Measurements from ENCODE around the gene CYP4A11. TPM values are rescaled to one million over a fixed set of nuclear protein-coding genes. Genes with fewer than 3 reads are reported as not detected.
A peak's percentile ranks its signal among the peaks of the same experiment; 100 is the strongest.
"Not testable (repeated sequence)": the region's sequence is repeated elsewhere in the genome, so short reads cannot be mapped to it uniquely, and the experiment has no call there.

Gene CYP4A11, protein sequence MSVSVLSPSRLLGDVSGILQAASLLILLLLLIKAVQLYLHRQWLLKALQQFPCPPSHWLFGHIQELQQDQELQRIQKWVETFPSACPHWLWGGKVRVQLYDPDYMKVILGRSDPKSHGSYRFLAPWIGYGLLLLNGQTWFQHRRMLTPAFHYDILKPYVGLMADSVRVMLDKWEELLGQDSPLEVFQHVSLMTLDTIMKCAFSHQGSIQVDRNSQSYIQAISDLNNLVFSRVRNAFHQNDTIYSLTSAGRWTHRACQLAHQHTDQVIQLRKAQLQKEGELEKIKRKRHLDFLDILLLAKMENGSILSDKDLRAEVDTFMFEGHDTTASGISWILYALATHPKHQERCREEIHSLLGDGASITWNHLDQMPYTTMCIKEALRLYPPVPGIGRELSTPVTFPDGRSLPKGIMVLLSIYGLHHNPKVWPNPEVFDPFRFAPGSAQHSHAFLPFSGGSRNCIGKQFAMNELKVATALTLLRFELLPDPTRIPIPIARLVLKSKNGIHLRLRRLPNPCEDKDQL
- not detected in 2 replicates for total RNA-seq (2014; rRNA removed; shearing (Covaris generic))

DNA sequence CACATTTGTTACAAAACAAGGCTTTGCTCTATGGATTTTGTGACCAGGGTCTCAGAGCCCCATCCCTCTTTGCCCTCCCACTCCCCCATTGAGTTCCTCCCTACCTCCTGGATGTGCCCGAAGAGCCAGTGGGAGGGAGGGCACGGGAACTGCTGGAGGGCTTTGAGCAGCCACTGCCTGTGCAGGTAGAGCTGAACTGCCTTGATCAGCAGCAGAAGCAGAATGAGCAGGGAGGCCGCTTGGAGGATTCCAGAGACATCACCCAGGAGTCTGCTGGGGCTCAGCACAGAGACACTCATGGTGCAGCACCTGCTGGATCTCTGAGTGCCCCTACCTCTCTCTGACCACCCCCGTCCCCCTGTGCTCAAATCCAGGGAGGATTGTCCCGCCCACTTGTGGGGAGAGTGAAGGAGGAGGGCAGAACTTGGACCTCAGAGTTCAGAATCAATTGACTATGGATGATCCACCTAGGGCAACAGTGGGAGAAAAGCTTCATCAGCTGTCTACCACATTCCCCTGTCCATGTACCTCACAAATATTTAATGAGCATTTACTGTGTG is at the start of gene CYP4A11:
Gene CYP4A11, minus strand, starts transcription at position 342 of the 560 bp plus-strand sequence. Its CDS starts 43 bp downstream, at position 299.
- in situ Hi-C loops (cut with HindIII; ENCODE audit: low sequenced_read_pairs), result no loop called here
- DNase-seq (ENCODE audit: low spot score), result no peak

DNA sequence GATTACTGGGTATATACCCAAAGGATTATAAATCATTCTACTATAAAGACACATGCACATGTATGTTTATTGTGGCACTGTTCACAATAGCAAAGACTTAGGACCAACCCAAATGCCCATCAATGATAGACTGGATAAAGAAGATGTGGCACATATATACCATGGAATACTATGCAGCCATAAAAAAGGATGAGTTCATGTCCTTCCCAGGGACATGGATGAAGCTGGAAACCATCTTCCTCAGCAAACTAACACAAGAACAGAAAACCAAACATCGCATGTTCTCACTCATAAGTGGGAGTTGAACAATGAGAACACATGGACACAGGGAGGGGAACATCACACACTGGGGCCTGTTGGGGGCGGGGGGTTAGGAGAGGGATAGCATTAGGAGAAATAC is 49.3 kb upstream of the CYP4A11 start:
- in situ Hi-C loops (cut with HindIII; ENCODE audit: low sequenced_read_pairs); DNase-seq (ENCODE audit: low spot score): not testable (repeated sequence)

DNA sequence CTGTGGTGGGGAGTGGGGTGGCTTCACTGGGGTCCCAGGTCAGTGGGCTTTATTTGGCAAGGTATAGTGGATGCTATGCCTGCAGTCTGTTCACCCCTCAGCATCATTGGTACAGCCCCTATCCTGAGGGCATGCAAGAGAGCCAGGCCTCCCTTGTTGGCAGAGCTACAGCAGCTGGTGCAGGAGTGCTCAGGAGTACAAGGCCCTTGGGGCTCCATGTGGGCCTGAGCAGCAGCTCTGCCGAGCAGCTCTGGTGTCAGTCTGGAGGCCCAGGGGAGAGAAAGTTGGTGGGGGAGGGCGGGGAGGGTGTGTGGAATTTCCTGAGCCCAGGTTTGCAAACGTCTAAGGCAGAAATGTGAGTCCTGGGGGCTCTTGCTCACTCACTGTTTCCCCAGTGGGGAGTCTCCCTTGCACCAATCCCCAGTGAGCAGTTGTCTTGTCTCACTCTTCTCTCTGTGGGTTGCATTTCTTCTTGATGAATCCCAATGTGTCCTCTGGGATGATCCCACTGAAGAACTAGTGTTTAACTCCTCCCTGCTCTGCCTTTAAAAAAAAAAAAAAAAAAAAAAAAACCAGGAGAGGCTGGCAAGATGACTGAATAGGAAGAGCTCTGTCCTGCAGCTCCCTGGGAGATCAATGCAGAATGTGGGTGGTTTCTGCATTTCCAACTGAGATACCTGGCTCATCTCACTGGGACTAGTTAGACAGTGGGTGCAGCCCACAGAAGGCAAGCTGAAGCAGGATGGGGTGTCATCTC is 42.7 kb upstream of the CYP4A11 start:
- in situ Hi-C loops (cut with HindIII; ENCODE audit: low sequenced_read_pairs), result no loop called here
- no peak for DNase-seq (ENCODE audit: low spot score)

DNA sequence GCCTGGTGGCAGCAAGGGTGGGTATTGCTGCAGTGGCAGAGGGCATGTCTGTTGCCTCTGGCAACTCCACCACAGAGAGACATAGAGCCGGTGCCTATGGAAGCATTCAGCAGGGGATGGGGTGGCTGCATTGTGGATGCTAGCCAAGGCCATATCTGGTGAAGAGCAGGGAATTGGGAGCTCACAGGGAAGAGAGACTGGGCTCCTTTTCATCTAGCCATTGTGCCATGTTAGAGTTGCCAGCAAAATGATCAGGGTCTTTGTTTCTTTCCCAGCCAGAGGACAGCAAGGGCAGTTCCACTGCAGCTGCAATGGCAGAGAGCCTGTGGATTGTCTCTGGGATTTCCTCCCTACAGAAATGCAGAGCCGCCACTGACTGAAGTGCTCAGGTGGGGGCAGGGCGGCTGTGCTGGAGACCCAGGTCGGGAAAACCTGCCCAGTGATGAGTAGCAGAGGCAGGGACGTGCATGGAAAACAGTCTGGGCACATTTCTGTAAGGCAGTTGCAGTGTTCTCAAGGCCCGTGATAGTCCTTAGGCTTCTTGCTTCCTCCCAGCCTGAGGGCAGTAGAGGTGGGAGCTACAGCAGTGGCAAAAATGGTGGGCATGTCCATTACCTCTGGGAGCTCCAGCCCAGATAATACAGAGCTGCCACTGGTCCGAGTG is 42.0 kb upstream of the CYP4A11 start:
- DNase-seq (ENCODE audit: low spot score), result no peak
- in situ Hi-C loops (cut with HindIII; ENCODE audit: low sequenced_read_pairs), result no loop called here

DNA sequence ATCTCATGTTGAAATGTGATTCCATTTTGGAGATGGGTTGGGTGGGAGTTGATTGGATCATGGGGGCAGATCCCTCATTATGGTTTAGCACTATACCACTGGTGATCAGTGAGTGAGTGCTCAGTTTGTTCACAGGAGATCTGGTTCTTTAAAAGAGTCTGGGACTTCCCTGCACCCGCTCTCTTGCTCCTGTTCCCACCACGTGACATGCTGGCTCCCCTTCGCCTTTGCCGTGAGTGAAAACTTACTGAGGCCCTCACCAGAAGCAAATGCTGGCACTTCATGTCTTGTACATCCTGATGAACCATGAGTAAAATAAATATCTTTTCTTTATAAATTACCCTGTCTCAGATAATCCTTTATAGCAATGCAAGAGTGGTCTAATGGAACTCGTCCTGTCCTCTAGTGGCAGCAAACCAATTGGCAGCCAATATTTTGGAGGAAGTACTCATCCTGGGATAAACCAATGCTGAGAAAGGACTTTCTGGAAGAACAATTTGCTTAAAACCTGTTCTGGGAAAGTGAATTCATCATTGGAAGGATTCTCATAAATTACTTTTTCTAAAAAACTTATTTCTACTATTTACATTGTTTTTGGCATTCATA is 27.8 kb upstream of the CYP4A11 start:
- no peak for DNase-seq (ENCODE audit: low spot score)
- in situ Hi-C loops (cut with HindIII; ENCODE audit: low sequenced_read_pairs), result no loop called here

DNA sequence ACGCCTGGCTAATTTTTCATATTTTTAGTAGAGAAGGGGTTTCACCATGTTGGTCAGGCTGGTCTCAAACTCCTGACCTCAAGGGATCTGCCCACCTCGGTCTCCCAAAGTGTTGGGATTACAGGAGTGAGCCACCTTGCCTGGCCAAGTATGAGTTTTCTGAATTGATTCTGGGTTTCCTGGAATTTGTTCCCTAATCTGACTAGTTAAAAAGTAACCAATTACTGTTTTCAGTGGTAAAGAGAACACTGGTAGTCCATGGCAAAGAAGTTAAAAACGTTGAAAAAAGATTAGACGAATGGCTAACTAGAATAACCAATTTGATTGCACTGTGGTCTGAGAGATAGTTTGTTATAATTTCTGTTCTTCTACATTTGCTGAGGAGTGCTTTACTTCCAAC is 21.0 kb upstream of the CYP4A11 start:
- DNase-seq (ENCODE audit: low spot score); in situ Hi-C loops (cut with HindIII; ENCODE audit: low sequenced_read_pairs): not testable (repeated sequence)

DNA sequence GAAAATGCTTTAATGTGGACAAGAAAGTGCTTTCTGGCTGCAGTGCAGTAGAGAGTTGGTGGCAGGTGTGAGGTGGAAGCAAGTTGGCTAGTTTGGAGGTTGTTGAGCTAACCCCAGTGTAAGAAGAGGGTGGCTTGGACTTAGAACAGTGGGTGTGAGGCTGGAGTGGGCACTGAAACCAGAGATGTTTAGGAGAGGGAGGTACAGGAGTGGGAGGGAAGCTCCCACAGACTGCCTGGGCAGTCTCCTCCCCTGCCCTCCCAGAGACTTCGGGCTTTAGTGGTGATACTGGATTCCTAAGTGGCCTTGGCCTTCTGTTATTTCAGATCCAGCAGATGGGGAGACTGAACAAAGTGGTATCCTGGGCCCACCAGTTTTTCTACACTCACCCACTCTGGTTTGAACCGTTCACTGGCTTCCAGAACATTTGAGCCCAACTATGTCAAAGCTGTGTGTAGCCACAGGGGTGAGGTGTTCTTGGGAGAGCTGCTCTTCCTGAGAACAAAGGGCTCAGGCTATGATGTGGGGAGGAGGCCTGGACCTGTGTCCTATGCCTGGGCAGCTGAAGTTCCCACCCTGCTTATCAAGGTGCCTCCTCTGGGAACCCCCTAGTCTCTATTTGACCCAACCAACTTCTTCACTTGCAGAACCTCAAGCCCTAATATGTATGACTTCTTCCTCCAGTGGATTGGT is 19.9 kb upstream of the CYP4A11 start:
- in situ Hi-C loops (cut with HindIII; ENCODE audit: low sequenced_read_pairs), result no loop called here
- no peak for DNase-seq (ENCODE audit: low spot score)

DNA sequence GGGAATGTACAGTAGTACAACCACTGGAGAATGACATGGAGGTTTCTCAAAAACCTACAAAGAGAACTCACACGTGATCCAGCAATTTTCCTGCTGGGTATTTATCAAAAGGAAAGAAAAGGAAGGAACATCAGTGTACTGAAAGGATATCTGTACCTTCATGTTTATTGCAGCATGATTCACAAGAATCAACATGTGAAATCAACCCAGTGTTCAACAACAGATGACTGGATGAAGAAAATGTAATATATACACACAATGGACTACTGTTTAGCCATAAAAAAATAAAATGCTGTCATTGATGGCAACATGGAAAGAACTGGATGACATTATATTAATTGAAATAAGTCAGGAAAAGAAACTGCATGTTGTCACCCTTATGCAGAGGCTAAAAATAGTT is 19.0 kb upstream of the CYP4A11 start:
- in situ Hi-C loops (cut with HindIII; ENCODE audit: low sequenced_read_pairs), result no loop called here
- DNase-seq (ENCODE audit: low spot score), result no peak

DNA sequence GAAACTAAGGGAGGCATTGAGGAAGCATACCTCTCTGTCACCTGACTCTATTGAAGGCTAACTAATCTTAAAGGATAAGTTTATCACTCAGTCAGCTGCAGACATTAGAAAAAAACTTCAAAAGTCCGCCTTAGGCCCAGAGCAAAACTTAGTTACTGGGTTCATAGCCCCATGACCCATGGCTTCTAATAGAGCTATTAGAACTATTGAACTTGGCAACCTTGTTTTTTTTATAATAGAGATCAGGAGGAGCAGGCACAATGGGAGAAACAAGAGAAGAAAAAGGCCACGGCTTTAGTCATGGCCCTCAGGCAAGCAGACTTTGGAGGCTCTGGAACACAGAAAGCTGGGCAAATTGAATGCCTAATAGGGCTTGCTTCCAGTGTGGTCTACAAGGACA is 13.8 kb upstream of the CYP4A11 start:
- DNase-seq (ENCODE audit: low spot score); in situ Hi-C loops (cut with HindIII; ENCODE audit: low sequenced_read_pairs): not testable (repeated sequence)

DNA sequence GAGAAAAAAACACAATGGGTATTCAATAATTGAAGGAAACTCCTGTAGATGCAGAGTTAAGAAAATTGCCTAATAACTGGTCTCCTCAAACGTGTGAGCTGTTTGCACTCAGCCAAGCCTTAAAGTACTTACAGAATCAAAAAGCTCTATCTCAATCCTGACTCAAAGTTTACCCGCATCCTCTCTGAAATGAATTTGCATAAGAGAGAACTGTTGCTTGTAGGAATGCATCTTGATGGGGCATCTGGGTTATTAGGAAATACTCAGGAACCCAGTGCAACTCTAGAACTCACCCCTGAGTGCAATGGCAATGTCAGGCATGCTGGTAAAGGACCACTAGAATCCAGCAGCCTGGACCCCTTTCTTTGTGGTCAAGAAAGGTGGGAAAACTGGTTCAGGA is 12.6 kb upstream of the CYP4A11 start:
- DNase-seq (ENCODE audit: low spot score); in situ Hi-C loops (cut with HindIII; ENCODE audit: low sequenced_read_pairs): not testable (repeated sequence)

DNA sequence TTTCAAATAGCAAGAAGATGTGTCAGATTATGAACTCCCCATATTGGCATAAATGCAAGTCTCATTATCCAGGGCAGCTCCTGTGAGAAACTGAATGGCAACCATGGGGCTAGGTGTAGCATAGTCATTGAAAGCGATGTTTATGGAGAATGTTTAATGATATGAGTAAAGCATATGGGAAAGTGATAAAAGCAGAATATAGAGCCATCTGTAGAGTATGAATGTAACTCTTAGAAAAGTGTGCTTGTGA is 8.1 kb upstream of the CYP4A11 start:
- DNase-seq (ENCODE audit: low spot score); in situ Hi-C loops (cut with HindIII; ENCODE audit: low sequenced_read_pairs): not testable (repeated sequence)

DNA sequence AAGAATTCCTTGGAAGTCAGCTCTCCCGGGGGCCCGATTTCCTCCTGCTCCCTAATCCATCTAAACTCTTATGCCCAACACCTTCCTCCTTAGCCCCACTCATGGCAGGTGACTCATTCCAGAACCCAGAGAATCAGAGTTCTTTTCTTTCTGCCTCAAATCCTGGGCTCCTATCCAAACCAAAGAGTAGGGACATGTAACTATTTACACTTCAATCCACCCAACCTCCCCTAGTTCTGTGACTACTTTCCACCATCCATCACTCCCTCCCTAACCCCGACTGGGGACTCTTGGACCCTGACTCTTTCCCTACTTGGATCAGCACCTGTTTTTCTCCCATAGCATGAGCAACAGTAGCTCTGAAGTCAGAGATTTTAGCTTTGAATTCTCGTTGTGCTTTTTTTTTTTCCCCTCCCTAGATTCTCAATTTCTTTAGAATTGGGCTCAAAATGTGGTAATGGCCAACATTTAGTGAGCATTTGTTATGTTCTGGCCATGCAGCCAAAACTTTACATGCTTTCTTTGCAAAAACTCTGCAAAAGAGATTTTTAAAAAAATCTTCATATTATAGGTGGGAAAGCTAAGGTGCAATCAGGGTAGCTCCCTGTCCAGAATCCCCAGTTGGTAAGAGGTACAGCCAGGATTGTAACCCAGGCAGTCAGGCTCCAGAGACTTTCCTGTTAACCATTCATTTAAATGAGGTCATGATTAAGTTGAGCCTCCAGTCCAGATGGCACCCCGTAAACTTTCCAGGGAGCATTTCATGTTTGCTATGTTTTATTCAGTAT is 7.5 kb upstream of the CYP4A11 start:
- in situ Hi-C loops (cut with HindIII; ENCODE audit: low sequenced_read_pairs), result no loop called here
- no peak for DNase-seq (ENCODE audit: low spot score)

DNA sequence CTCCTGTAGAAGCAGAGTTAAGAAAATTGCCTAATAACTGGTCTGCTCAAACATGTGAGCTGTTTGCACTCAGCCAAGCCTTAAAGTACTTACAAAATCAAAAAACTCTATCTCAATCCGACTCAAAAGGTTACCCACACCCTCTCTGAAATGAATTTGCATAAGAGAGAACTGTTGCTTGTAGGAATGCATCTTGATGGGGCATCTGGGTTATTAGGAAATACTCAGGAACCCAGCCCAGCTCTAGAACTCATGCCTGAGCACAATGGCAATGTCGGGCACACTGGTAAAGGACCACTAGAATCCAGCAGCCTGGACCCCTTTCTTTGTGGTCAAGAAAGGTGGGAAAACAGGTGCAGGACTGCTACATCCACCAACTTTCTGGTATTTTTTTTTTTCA is 6.4 kb upstream of the CYP4A11 start:
- in situ Hi-C loops (cut with HindIII; ENCODE audit: low sequenced_read_pairs); DNase-seq (ENCODE audit: low spot score): not testable (repeated sequence)

DNA sequence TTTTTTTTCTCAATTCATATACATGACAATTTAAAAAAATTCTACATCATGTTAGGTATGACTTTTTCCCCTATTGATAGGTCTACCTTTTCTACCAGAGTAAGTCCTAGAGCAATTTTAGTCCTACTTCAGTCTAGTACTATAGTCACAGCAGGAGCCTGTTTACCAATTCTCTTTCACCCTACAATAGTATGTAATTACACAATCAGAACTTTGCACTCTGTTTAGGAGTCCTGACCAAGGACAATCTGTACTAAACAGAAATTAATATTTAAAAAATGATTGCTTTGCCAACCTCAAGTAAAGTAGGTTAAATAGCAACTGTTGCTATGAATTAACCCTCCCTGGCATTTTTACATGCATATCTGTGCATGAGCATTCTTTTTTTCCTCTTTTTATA is 810 bp upstream of the CYP4A11 start:
- no peak for DNase-seq (ENCODE audit: low spot score)
- in situ Hi-C loops (cut with HindIII; ENCODE audit: low sequenced_read_pairs), result no loop called here

DNA sequence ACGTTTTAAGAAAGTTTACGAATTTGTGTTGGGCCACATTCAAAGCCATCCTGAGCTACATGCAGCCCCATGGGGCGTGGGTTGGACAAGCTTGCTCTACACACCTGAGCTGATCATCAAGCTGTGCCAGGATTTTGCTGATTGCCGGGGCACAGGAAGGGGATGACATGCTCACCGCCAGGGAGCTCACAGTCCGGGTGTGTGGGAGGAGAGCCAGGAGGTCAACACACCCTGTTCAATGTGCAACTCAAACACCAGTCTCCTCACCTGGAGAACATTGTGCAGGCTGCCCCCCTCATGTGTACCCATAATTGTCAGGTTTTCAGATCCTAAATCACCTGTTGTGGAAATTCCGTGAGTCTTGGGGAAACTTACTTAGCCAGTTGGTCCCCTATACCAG is 969 bp downstream of the CYP4A11 start:
- DNase-seq (ENCODE audit: low spot score), result no peak
- in situ Hi-C loops (cut with HindIII; ENCODE audit: low sequenced_read_pairs), result no loop called here

DNA sequence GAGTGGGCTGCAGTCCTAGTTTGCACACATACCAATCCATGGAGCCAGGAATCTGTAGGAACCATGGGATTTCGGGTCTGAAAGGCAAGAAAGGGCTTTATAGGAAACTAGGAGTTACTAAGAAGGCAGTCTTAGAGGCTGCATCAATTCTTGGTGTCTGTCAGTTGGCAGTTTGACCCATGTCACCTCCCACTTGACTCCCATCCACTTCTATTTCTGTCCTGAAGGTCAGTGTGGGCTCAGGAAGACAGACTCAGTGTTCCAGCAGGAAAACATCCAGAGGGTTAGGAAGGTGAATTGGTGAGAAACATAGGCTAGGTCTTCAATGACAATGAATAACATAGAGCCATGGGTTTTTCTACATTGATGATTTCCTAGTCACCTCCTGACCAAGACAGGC is 4.0 kb downstream of the CYP4A11 start:
- in situ Hi-C loops (cut with HindIII; ENCODE audit: low sequenced_read_pairs), result no loop called here

DNA sequence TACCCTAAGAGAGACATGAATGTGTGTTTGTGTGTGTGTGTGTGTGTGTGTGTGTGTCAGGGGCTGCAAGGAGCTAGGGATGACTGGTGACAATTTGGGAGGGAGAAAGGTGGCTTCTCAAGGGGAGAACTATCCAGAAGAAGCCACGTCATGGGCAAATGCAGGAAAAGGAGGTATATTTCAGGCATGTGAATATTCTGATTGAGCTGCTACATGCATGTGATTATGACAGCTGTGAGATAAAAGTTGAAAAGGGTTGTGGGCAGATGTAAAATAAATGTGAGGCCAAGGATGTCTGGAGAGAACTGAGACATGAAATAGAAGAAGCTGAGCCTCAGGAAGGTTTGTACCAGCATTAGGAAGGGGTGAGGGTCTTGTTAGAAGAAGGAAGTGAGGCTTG is 4.5 kb downstream of the CYP4A11 start:
- no peak for DNase-seq (ENCODE audit: low spot score)
- in situ Hi-C loops (cut with HindIII; ENCODE audit: low sequenced_read_pairs), result no loop called here

More for the DNA sequence above, 4.0 kb downstream of the CYP4A11 start:
- DNase-seq (ENCODE audit: low spot score), result no peak

DNA sequence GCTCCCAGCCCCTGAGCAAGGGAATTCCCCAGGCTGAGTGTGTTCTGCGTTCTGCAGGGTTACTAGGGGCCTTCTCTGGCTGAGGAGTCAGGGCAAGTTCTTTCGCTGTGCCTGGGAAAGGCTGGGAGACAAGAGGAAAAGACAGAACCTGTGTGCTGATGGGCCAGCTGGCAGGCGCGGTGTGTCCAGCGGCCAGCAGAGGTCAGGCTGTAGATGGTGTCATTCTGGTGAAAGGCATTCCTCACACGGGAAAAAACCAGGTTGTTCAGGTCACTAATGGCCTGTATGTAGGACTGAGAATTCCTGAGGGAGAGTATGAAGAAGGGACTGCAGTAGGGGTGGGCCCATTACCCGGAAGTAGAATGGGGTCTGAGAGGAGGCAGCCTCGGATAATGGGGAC is 6.4 kb downstream of the CYP4A11 start:
- in situ Hi-C loops (cut with HindIII; ENCODE audit: low sequenced_read_pairs), result not testable (repeated sequence)
- DNase-seq (ENCODE audit: low spot score), result peak; percentile 1
